Sigmoid colon (tissue), 7 donors: ENCODE measurements around the gene RAB12. TPM values are rescaled to one million over a fixed set of nuclear protein-coding genes. Genes with fewer than 3 reads are reported as not detected.

ENCODE experiments used
- DNase-seq: peaks from one replicate; pipeline ENCODE4 v3.0.0-alpha.2; 2019
- H3K27ac ChIP-seq, 4 donors: fragments of 200-600 bp; sonication (generic); one replicate each; pipeline ENCODE4 v1.5.1; 2016 to 2019; ENCODE audit warnings: mild to moderate bottlenecking in 1 of 4
- H3K27me3 ChIP-seq, 3 donors: fragments of 200-600 bp; sonication (generic); one replicate each; pipeline ENCODE4 v1.5.1; 2019; ENCODE audit warnings: mild to moderate bottlenecking in 1 of 3
- H3K36me3 ChIP-seq, 4 donors: fragments of 200-600 bp; sonication (generic); one replicate each; pipeline ENCODE4 v1.5.1; 2016 to 2019
- H3K4me1 ChIP-seq, 4 donors: fragments of 200-600 bp; sonication (generic); one replicate each; pipeline ENCODE4 v1.5.1; 2017 to 2019
- H3K4me3 ChIP-seq, 4 donors: fragments of 200-600 bp; sonication (generic); one replicate each; pipeline ENCODE4 v1.5.1; 2017 to 2019; ENCODE audit warnings: mild to moderate bottlenecking in 2 of 4, moderate library complexity in 1 of 4
- H3K9me3 ChIP-seq, 4 donors: fragments of 200-600 bp in 3 of 4; sonication (generic) in 3 of 4; one replicate each; pipeline versions ENCODE4 v1.5.1 to v1.6.1; 2013 to 2019
- CTCF ChIP-seq, 4 experiments: fragments of 450-650 bp in 3 of 4; fragments of 200-600 bp in 1 of 4; IDR thresholded peaks; one replicate each; pipeline ENCODE4 v1.5.1; 2016 to 2019; ENCODE audit warnings: antibody characterized with exemption in 4 of 4, mild to moderate bottlenecking in 3 of 4, moderate library complexity in 2 of 4
- EP300 ChIP-seq, 4 donors: sonication (generic); formaldehyde crosslinking; IDR thresholded peaks; one replicate each; pipeline ENCODE4 v1.6.1; 2017; ENCODE audit warnings: antibody characterized with exemption in 4 of 4
- POLR2A ChIP-seq, 2 donors: fragments of 450-650 bp; IDR thresholded peaks; one replicate each; pipeline ENCODE4 v1.6.1; 2016; ENCODE audit warnings: antibody characterized with exemption in 2 of 2, mild to moderate bottlenecking in 2 of 2, moderate library complexity in 2 of 2
- POLR2AphosphoS5 ChIP-seq, 4 donors: sonication (generic); formaldehyde crosslinking; IDR thresholded peaks; one replicate each; pipeline ENCODE4 v1.6.1; 2017; ENCODE audit warnings: antibody characterized with exemption in 4 of 4
- WGBS, 2 donors: extraction: QIAGEN DNeasy Blood & Tissue Kit; methylation state at CpG; one replicate each; pipeline ENCODE4 v1.1.7; 2013; 5-methylcytosine and 5-hydroxymethylcytosine counted together
- intact Hi-C: fragments of 100-400 bp; cut with DNase I; formaldehyde crosslinking; loops from one replicate; pipeline ENCODE4 v1.15.1; 2023
- polyA plus RNA-seq, 3 donors: library from polyadenylated mRNA; stranded (reverse); fragments of 200-250 nt; gene quantifications; one replicate each; pipeline ENCODE4 v1.2.3, GENCODE V29; 2013
- total RNA-seq, 4 donors: library from RNA; depleted of rRNA; stranded (reverse); fragments of >200 nt; gene quantifications; one replicate each; pipeline ENCODE4 v1.1.0, GENCODE V29; 2016
- donor health status: healthy with polysubstance abuse.
- donor health status: Bipolar disorder and iron deficiency.
- donor health status: healthy.

The RAB12 gene
- total and polyA plus RNA-seq, 7 donors = 9.2 to 87.8 (median 69.5) TPM

- WGBS, 2 donors = 82 to 83% methylated on average over 9 of the region's 9 CpGs
- Histone ChIP-seq H3K27ac (no peak overlapping the region), H3K36me3 (no peaks in the 10 kb centered on the region), H3K27me3 (no peaks in the 10 kb centered on the region), H3K9me3 (no peaks in the 10 kb centered on the region), H3K4me1 (no peaks in the 10 kb centered on the region), H3K4me3 (no peak overlapping the region)
- DNase-seq = no peak
- intact Hi-C loops = no loop called here
- TF ChIP-seq CTCF (IDR thresholded peaks at IDR 0.05) (no peak), POLR2AphosphoS5 (IDR thresholded peaks at IDR 0.05) (no peak), POLR2A (IDR thresholded peaks at IDR 0.05) (no peak), EP300 (IDR thresholded peaks at IDR 0.05) (no peak)
Measured at GRCh38 chr18:8673256-8674209, 64.3 kb downstream of the RAB12 start.

DNA sequence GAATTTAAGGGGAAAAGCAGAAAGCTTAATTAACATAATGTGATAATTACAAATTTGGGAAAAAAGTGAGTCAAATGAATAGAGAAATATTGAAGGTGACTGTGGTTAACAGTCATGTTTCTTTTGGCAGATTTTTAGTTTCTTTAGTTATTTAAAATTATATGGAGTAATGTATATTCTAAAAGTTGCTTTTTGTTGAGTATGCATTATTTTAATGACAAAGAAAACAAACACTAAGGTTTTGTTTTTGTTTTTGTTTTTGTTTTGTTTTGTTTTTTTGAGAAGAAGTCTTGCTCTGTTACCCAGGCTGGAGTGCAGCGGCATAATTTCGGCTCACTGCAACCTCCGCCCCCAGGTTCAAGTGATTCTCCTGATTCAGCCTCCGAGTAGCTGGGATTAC, 65.8 kb downstream of the RAB12 start:
- no peaks in the 10 kb centered on the region for H3K4me1 ChIP-seq
- no peaks in the 10 kb centered on the region for H3K9me3 ChIP-seq
- no peak overlapping the region for H3K4me3 ChIP-seq
- DNase-seq = no peak
- intact Hi-C loops = no loop called here
- no peaks in the 10 kb centered on the region for H3K36me3 ChIP-seq
- no peak for TF ChIP-seq CTCF (IDR thresholded peaks at IDR 0.05)
- no peak for TF ChIP-seq POLR2AphosphoS5 (IDR thresholded peaks at IDR 0.05)
- TF ChIP-seq POLR2A (IDR thresholded peaks at IDR 0.05) = no peak
- no peak for TF ChIP-seq EP300 (IDR thresholded peaks at IDR 0.05)
- no peaks in the 10 kb centered on the region for H3K27me3 ChIP-seq
- H3K27ac ChIP-seq = no peak overlapping the region
- 96% methylated on average over 4 of the region's 4 CpGs for WGBS, 2 donors

DNA sequence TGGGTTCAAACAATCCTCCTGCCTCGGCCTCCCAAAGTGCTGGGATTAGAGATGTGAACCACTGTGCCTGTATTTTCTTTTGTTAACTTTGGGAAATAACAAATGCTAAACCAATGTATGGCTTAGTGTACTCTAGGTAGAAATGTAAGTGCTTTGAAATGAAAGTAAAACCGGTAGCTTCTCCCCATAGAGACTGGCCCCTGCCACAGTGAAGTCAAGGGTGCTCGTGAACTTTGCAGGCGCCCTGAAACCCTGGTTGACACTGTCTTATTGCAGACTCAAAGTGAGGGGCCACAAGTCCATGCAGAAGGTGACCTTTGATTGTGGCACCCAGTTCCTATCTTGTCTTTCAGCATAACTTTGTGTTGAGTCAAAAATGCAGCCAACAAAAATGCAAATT, 72.0 kb downstream of the RAB12 start:
- no peak overlapping the region for H3K27ac ChIP-seq
- no peaks in the 10 kb centered on the region for H3K27me3 ChIP-seq
- H3K36me3 ChIP-seq = no peaks in the 10 kb centered on the region
- intact Hi-C loops = no loop called here
- 83 to 88% methylated on average over 4 of the region's 4 CpGs for WGBS, 2 donors
- no peak for DNase-seq
- no peaks in the 10 kb centered on the region for H3K9me3 ChIP-seq
- TF ChIP-seq EP300 (IDR thresholded peaks at IDR 0.05) (no peak), CTCF (IDR thresholded peaks at IDR 0.05) (no peak), POLR2AphosphoS5 (IDR thresholded peaks at IDR 0.05) (no peak), POLR2A (IDR thresholded peaks at IDR 0.05) (no peak)
- no peak overlapping the region for H3K4me3 ChIP-seq
- no peaks in the 10 kb centered on the region for H3K4me1 ChIP-seq

GRCh38 chr18:8684577-8684976, 75.3 kb downstream of the RAB12 start:
- Histone ChIP-seq H3K27me3 (no peaks in the 10 kb centered on the region), H3K4me3 (no peak overlapping the region), H3K9me3 (no peaks in the 10 kb centered on the region), H3K4me1 (peaks cover 0 to 10% (median 2%) of the 10 kb centered on the region in 4 donors), H3K27ac (no peak overlapping the region), H3K36me3 (no peaks in the 10 kb centered on the region)
- WGBS, 2 donors = 94 to 96% methylated on average over 7 of the region's 7 CpGs
- intact Hi-C loops = no loop called here
- no peak for DNase-seq
- no peak for TF ChIP-seq POLR2A (IDR thresholded peaks at IDR 0.05)

- intact Hi-C loops = no loop called here
- no peaks in the 10 kb centered on the region for H3K36me3 ChIP-seq
- no peak overlapping the region for H3K4me3 ChIP-seq
- no peaks in the 10 kb centered on the region for H3K27me3 ChIP-seq
- H3K27ac ChIP-seq = no peak overlapping the region
- DNase-seq = no peak
- peaks cover 0 to 10% (median 2%) of the 10 kb centered on the region in 4 donors for H3K4me1 ChIP-seq
- 86 to 87% methylated on average over 13 of the region's 13 CpGs for WGBS, 2 donors
- no peaks in the 10 kb centered on the region for H3K9me3 ChIP-seq
- no peak for TF ChIP-seq EP300 (IDR thresholded peaks at IDR 0.05)
- TF ChIP-seq CTCF (IDR thresholded peaks at IDR 0.05) = no peak
- no peak for TF ChIP-seq POLR2A (IDR thresholded peaks at IDR 0.05)
- TF ChIP-seq POLR2AphosphoS5 (IDR thresholded peaks at IDR 0.05) = no peak
Measured at GRCh38 chr18:8685141-8685913, 76.1 kb downstream of the RAB12 start.
